ENCODE results near the gene DTX1. TPM values are rescaled to one million over a fixed set of nuclear protein-coding genes. Genes with fewer than 3 reads are reported as not detected.

The DTX1 gene
- total and polyA plus RNA-seq, 5 donors from 2014 or later: 0.64 to 7.8 (median 0.95) TPM

GRCh38 chr12:113077057-113077858 is 20.7 kb downstream of the DTX1 start:
- Histone ChIP-seq H3K4me3 (ENCODE audit: low read depth, low read length) (no peak overlapping the region), H3K4me1 (ENCODE audit: control insufficient read depth, insufficient read depth, low read length, poor library complexity, severe bottlenecking) (peaks cover 14% of the 10 kb centered on the region), H3K27me3 (ENCODE audit: control insufficient read depth, insufficient read depth, low read length) (no peaks in the 10 kb centered on the region), H3K36me3 (ENCODE audit: control insufficient read depth, insufficient read depth, low read length) (peaks cover 5% of the 10 kb centered on the region), H3K27ac (ENCODE audit: insufficient read depth, low read length, poor library complexity, severe bottlenecking) (no peak overlapping the region), H3K9me3 (ENCODE audit: control insufficient read depth in 2 of 2, low read length in 2 of 2) (no peaks in the 10 kb centered on the region)
- DNase-seq (no peak), ATAC-seq (ENCODE audit: low read depth in 2 of 2) (no peak)
- Mint-ChIP-seq H3K4me3 (no peak overlapping the region), H3K27ac (peak overlapping the region in 2 of 3 donors; percentile 23 to 69), H3K4me1 (peaks cover 2 to 52% (median 30%) of the 10 kb centered on the region in 4 donors), H3K27me3 (no peaks in the 10 kb centered on the region), H3K9me3 (no peaks in the 10 kb centered on the region), H3K36me3 (peaks cover 9% of the 10 kb centered on the region)

- DNase-seq (no peak), ATAC-seq (ENCODE audit: low read depth in 2 of 2) (no peak)
- H3K36me3 Mint-ChIP-seq: peaks cover 9% of the 10 kb centered on the region
- H3K4me1 Mint-ChIP-seq: peaks cover 0 to 53% (median 30%) of the 10 kb centered on the region in 4 donors
- Histone ChIP-seq H3K27ac (ENCODE audit: insufficient read depth, low read length, poor library complexity, severe bottlenecking) (no peak overlapping the region), H3K36me3 (ENCODE audit: control insufficient read depth, insufficient read depth, low read length) (peaks cover 5% of the 10 kb centered on the region), H3K9me3 (ENCODE audit: control insufficient read depth in 2 of 2, low read length in 2 of 2) (no peaks in the 10 kb centered on the region), H3K4me3 (ENCODE audit: low read depth, low read length) (no peak overlapping the region), H3K4me1 (ENCODE audit: control insufficient read depth, insufficient read depth, low read length, poor library complexity, severe bottlenecking) (peaks cover 14% of the 10 kb centered on the region), H3K27me3 (ENCODE audit: control insufficient read depth, insufficient read depth, low read length) (no peaks in the 10 kb centered on the region)
- no peak overlapping the region for H3K27ac Mint-ChIP-seq
- H3K27me3 Mint-ChIP-seq: no peaks in the 10 kb centered on the region
- no peak overlapping the region for H3K4me3 Mint-ChIP-seq
- H3K9me3 Mint-ChIP-seq: no peaks in the 10 kb centered on the region
Observed at GRCh38 chr12:113077859-113078255, 21.3 kb downstream of the DTX1 start.

GRCh38 chr12:113081873-113082272 is 25.3 kb downstream of the DTX1 start:
- Mint-ChIP-seq H3K9me3 (no peaks in the 10 kb centered on the region), H3K27me3 (no peaks in the 10 kb centered on the region), H3K4me3 (no peak overlapping the region), H3K36me3 (peaks cover 9% of the 10 kb centered on the region), H3K4me1 (peaks cover 6 to 52% (median 22%) of the 10 kb centered on the region in 4 donors), H3K27ac (no peak overlapping the region)
- Histone ChIP-seq H3K4me3 (ENCODE audit: low read depth, low read length) (no peak overlapping the region), H3K27me3 (ENCODE audit: control insufficient read depth, insufficient read depth, low read length) (no peaks in the 10 kb centered on the region), H3K4me1 (ENCODE audit: control insufficient read depth, insufficient read depth, low read length, poor library complexity, severe bottlenecking) (peaks cover 10% of the 10 kb centered on the region), H3K27ac (ENCODE audit: insufficient read depth, low read length, poor library complexity, severe bottlenecking) (no peak overlapping the region), H3K36me3 (ENCODE audit: control insufficient read depth, insufficient read depth, low read length) (peaks cover 5% of the 10 kb centered on the region), H3K9me3 (ENCODE audit: control insufficient read depth in 2 of 2, low read length in 2 of 2) (no peaks in the 10 kb centered on the region)
- DNase-seq: no peak
- ATAC-seq (ENCODE audit: low read depth in 2 of 2): no peak

DNA sequence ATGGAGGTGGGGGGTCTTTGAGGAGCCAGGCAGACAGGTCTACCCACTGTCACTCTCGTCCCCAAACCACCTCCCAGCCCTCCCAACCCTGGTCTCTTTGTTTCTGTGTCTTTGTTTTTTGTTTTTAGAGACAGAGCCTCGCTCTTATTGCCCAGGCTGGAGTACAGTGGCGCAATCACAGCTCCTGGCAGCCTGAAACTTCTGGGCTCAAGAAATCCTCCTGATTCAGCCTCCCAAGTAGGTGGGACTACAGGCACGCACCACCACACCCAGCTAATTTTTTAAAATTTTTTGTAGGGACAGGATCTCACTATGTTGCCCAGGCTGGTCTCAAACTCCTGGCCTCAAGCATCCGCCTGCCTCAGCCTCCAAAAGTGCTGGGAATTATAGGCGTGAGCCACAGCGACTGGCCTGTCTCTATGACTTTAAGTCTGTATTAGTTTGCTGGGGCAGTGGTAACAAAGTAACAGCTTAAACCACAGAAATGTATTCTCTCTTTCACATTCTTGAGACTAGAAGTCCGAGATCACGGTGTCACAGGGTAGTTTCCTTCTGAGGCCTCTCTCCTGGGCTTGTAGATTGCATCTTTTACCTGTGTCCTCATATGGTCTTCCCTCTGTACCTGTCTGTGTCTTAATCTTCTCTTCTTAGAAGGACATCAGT is 26.1 kb downstream of the DTX1 start:
- Histone ChIP-seq H3K4me3 (ENCODE audit: low read depth, low read length) (no peak overlapping the region), H3K9me3 (ENCODE audit: control insufficient read depth in 2 of 2, low read length in 2 of 2) (no peaks in the 10 kb centered on the region), H3K27ac (ENCODE audit: insufficient read depth, low read length, poor library complexity, severe bottlenecking) (no peak overlapping the region), H3K27me3 (ENCODE audit: control insufficient read depth, insufficient read depth, low read length) (no peaks in the 10 kb centered on the region), H3K4me1 (ENCODE audit: control insufficient read depth, insufficient read depth, low read length, poor library complexity, severe bottlenecking) (peaks cover 17% of the 10 kb centered on the region), H3K36me3 (ENCODE audit: control insufficient read depth, insufficient read depth, low read length) (peaks cover 5% of the 10 kb centered on the region)
- Mint-ChIP-seq H3K36me3 (peaks cover 9% of the 10 kb centered on the region), H3K27ac (peak overlapping the region; percentile 26 to 93 (median 75)), H3K4me3 (no peak overlapping the region), H3K27me3 (no peaks in the 10 kb centered on the region), H3K4me1 (peaks cover 6 to 58% (median 27%) of the 10 kb centered on the region in 4 donors), H3K9me3 (no peaks in the 10 kb centered on the region)
- no peak for ATAC-seq (ENCODE audit: low read depth in 2 of 2)
- DNase-seq: no peak

DNA sequence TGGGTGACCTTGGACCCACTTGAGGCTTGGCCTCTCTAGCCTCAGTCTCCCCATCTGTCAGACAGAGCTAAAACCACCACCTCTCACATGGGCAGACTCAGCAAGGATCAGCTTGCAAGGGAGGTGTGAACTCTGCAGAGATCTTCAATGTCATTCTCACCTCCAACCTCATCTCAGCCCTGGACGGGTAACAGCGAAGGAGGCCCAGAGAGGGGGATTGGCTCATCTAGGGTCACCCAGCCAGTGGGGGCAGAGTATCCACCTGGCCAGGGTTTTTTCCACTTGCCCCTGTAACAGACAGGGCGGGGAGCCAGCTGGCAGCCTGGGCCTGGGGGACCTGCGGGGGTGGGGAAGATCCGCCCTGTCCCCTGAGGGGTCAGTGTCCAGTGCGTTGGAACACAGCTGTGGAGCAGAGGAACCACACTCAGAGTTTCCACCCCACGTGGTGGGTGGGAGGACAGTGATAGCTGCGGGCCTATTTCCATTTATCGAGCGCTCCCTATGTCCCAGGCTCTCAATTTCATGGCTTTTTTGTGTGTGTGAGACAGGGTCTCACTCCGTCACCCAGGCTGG is 27.4 kb downstream of the DTX1 start:
- Histone ChIP-seq H3K4me1 (ENCODE audit: control insufficient read depth, insufficient read depth, low read length, poor library complexity, severe bottlenecking) (peaks cover 25% of the 10 kb centered on the region), H3K27me3 (ENCODE audit: control insufficient read depth, insufficient read depth, low read length) (no peaks in the 10 kb centered on the region), H3K9me3 (ENCODE audit: control insufficient read depth in 2 of 2, low read length in 2 of 2) (no peaks in the 10 kb centered on the region), H3K27ac (ENCODE audit: insufficient read depth, low read length, poor library complexity, severe bottlenecking) (no peak overlapping the region), H3K4me3 (ENCODE audit: low read depth, low read length) (no peak overlapping the region), H3K36me3 (ENCODE audit: control insufficient read depth, insufficient read depth, low read length) (no peaks in the 10 kb centered on the region)
- no peaks in the 10 kb centered on the region for H3K27me3 Mint-ChIP-seq
- DNase-seq (no peak), ATAC-seq (ENCODE audit: low read depth in 2 of 2) (no peak)
- H3K4me3 Mint-ChIP-seq: peak overlapping the region in 1 of 4 donors; percentile 45
- H3K9me3 Mint-ChIP-seq: no peaks in the 10 kb centered on the region
- H3K27ac Mint-ChIP-seq: peak overlapping the region; percentile 38 to 91 (median 75)
- H3K4me1 Mint-ChIP-seq: peaks cover 14 to 72% (median 36%) of the 10 kb centered on the region in 4 donors
- peaks cover 5% of the 10 kb centered on the region for H3K36me3 Mint-ChIP-seq

DNA sequence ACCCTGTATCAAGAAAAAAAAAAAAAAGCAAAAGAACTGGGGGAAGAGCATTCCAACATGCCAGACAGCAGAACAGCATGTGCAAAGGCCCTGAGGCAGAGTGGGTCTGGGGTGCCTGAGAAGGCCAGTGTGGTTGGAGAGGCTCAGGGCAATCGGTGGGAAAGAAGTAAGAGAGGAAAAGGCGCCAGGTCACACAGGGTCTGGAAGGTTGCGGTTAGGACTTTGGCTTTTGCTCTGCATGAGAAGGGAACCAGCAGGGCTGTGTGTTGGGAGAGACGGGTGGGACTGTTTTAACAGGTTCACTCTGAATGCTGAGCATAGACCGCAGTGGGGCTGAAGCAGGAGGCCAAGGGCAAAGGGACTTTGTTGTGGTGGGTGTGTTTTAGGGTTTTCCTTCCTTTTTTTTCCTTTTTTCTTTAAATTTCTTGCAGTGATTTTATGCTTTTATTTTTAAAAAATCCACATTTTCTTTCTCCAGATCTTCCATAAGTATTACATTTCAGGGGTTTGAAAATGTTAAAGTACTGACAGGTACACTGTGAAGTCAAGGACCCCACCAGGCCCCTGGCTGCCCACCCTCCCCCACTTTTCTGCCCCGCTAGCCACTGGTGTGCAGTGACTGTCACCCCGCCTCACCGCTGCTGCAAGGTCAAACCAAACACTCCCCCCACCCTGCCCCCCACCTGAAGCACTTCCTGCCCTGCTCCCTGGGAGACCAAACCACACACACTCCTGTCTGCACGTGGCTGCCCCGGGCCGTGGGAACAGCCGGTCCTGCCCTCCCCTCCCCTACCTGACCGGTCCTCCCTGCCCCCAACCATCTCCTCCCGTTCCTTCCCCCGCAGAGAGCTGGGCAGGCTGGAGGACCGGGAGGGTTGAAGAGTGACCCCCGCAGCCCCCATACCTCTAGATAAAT is 30.0 kb downstream of the DTX1 start:
- Mint-ChIP-seq H3K4me1 (peaks cover 14 to 91% (median 56%) of the 10 kb centered on the region in 4 donors), H3K9me3 (no peaks in the 10 kb centered on the region), H3K27ac (peak overlapping the region; percentile 93 to 95 (median 93)), H3K36me3 (peaks cover 10% of the 10 kb centered on the region), H3K27me3 (no peaks in the 10 kb centered on the region), H3K4me3 (peak overlapping the region; percentile 59 to 77 (median 66))
- Histone ChIP-seq H3K36me3 (ENCODE audit: control insufficient read depth, insufficient read depth, low read length) (no peaks in the 10 kb centered on the region), H3K27me3 (ENCODE audit: control insufficient read depth, insufficient read depth, low read length) (no peaks in the 10 kb centered on the region), H3K4me3 (ENCODE audit: low read depth, low read length) (peak overlapping the region; percentile 20), H3K9me3 (ENCODE audit: control insufficient read depth in 2 of 2, low read length in 2 of 2) (no peaks in the 10 kb centered on the region), H3K27ac (ENCODE audit: insufficient read depth, low read length, poor library complexity, severe bottlenecking) (peak overlapping the region; percentile 62), H3K4me1 (ENCODE audit: control insufficient read depth, insufficient read depth, low read length, poor library complexity, severe bottlenecking) (peaks cover 51% of the 10 kb centered on the region)
- ATAC-seq (ENCODE audit: low read depth in 2 of 2): peak in 1 of 2 donors; percentile 18
- peak in 1 of 3 donors; percentile 46 for DNase-seq

- no peaks in the 10 kb centered on the region for H3K9me3 Mint-ChIP-seq
- Histone ChIP-seq H3K9me3 (ENCODE audit: control insufficient read depth in 2 of 2, low read length in 2 of 2) (no peaks in the 10 kb centered on the region), H3K27ac (ENCODE audit: insufficient read depth, low read length, poor library complexity, severe bottlenecking) (peak overlapping the region; percentile 62), H3K4me1 (ENCODE audit: control insufficient read depth, insufficient read depth, low read length, poor library complexity, severe bottlenecking) (peaks cover 58% of the 10 kb centered on the region), H3K4me3 (ENCODE audit: low read depth, low read length) (no peak overlapping the region), H3K27me3 (ENCODE audit: control insufficient read depth, insufficient read depth, low read length) (no peaks in the 10 kb centered on the region), H3K36me3 (ENCODE audit: control insufficient read depth, insufficient read depth, low read length) (no peaks in the 10 kb centered on the region)
- ATAC-seq (ENCODE audit: low read depth in 2 of 2): no peak
- H3K27ac Mint-ChIP-seq: peak overlapping the region; percentile 93 to 95 (median 93)
- no peak for DNase-seq
- H3K4me3 Mint-ChIP-seq: peak overlapping the region; percentile 59 to 77 (median 66)
- H3K4me1 Mint-ChIP-seq: peaks cover 14 to 92% (median 63%) of the 10 kb centered on the region in 4 donors
- no peaks in the 10 kb centered on the region for H3K27me3 Mint-ChIP-seq
- peaks cover 14% of the 10 kb centered on the region for H3K36me3 Mint-ChIP-seq
Observed at GRCh38 chr12:113087193-113087592, 30.7 kb downstream of the DTX1 start.
